Activated T-cell treated with anti-CD3 and anti-CD28 coated beads for 1 hour (primary cell): ENCODE measurements around the gene RAX2.

ENCODE experiments used
- DNase-seq: peaks from one replicate; pipeline ENCODE4 v3.0.0-alpha.2; 2020; ENCODE audit warnings: low read depth

Gene RAX2

GRCh38 chr19:3801412-3802096, 29.5 kb upstream of the RAX2 start:
- peak; percentile 38 for DNase-seq

- DNase-seq = no peak
Observed at GRCh38 chr19:3800996-3801395, 29.0 kb upstream of the RAX2 start.

GRCh38 chr19:3798137-3798536, 26.1 kb upstream of the RAX2 start:
- no peak for DNase-seq

GRCh38 chr19:3796358-3796757, 24.3 kb upstream of the RAX2 start:
- DNase-seq = no peak

- no peak for DNase-seq
Observed at GRCh38 chr19:3793799-3794198, 21.8 kb upstream of the RAX2 start.

GRCh38 chr19:3792114-3792513, 20.1 kb upstream of the RAX2 start:
- DNase-seq = no peak

- DNase-seq = no peak
Observed at GRCh38 chr19:3790941-3791340, 18.9 kb upstream of the RAX2 start.

GRCh38 chr19:3790209-3790734, 18.2 kb upstream of the RAX2 start:
- DNase-seq = no peak

- DNase-seq = no peak
Observed at GRCh38 chr19:3788996-3789778, 17.2 kb upstream of the RAX2 start.

- no peak for DNase-seq
Observed at GRCh38 chr19:3785938-3786824, 14.2 kb upstream of the RAX2 start, which contains the start of gene MATK. Gene MATK, minus strand, starts transcription at chr19:3786381. Its CDS starts 1,246 bp downstream, at chr19:3785135.

GRCh38 chr19:3785451-3785937, 13.5 kb upstream of the RAX2 start:
- DNase-seq = no peak

- no peak for DNase-seq
Observed at GRCh38 chr19:3784607-3785450, 12.8 kb upstream of the RAX2 start.

- peak; percentile 20 for DNase-seq
Observed at GRCh38 chr19:3783660-3784584, 11.9 kb upstream of the RAX2 start.

GRCh38 chr19:3782903-3783302, 10.9 kb upstream of the RAX2 start:
- DNase-seq = no peak

GRCh38 chr19:3782330-3782729, 10.3 kb upstream of the RAX2 start:
- DNase-seq = no peak

- no peak for DNase-seq
Observed at GRCh38 chr19:3781603-3782002, 9.6 kb upstream of the RAX2 start.

- DNase-seq = no peak
Observed at GRCh38 chr19:3780786-3781304, 8.8 kb upstream of the RAX2 start.

GRCh38 chr19:3778899-3779723, 7.1 kb upstream of the RAX2 start:
- DNase-seq = no peak
